LNCaP clone FGC (cell line): ENCODE measurements around the gene TREML4.

Experiments used
- DNase-seq: peaks from one replicate; pipeline ENCODE4 v3.0.0-alpha.2; 2011; ENCODE audit warnings: low read depth
- H3K4me3 ChIP-seq: 2 replicates; pipeline ENCODE4 v1.5.1; 2011; ENCODE audit warnings: mild to moderate bottlenecking, low read depth, low read length, control low read depth
- CTCF ChIP-seq: IDR thresholded peaks from 2 replicates; pipeline ENCODE4 v1.5.1; 2012; ENCODE audit warnings: mild to moderate bottlenecking; ENCODE audit not compliant: control insufficient read depth, insufficient read depth; ENCODE audit errors: extremely low read depth

The TREML4 gene

GRCh38 chr6:41228096-41228495, at the start of gene TREML4:
TREML4 (plus strand) TSS chr6:41228349; CDS start chr6:41228428, 79 bp downstream.
- DNase-seq, result no peak
- no peak for TF ChIP-seq CTCF
- no peak within 1 kb of the TSS for H3K4me3 ChIP-seq

GRCh38 chr6:41179163-41179562, 49.0 kb upstream of the TREML4 start:
- no peak for TF ChIP-seq CTCF
- no peak for DNase-seq
- H3K4me3 ChIP-seq, result no peak overlapping the region

GRCh38 chr6:41181566-41181965, 46.6 kb upstream of the TREML4 start:
- no peak overlapping the region for H3K4me3 ChIP-seq
- no peak for DNase-seq
- TF ChIP-seq CTCF, result no peak

- peak; percentile 89 for TF ChIP-seq CTCF
- DNase-seq, result peak; percentile 58
- H3K4me3 ChIP-seq, result no peak overlapping the region
Observed at GRCh38 chr6:41182069-41183034, 45.8 kb upstream of the TREML4 start.

- no peak overlapping the region for H3K4me3 ChIP-seq
- TF ChIP-seq CTCF, result no peak
- DNase-seq, result no peak
Observed at GRCh38 chr6:41184761-41185160, 43.4 kb upstream of the TREML4 start.

- H3K4me3 ChIP-seq, result no peak overlapping the region
- TF ChIP-seq CTCF, result no peak
- DNase-seq, result no peak
Observed at GRCh38 chr6:41186031-41186562, 42.1 kb upstream of the TREML4 start.
